K562 (cell line): ENCODE measurements around the gene EWSR1. TPM values are rescaled to one million over a fixed set of nuclear protein-coding genes. Genes with fewer than 3 reads are reported as not detected.

ENCODE experiments used
- ARID1B ChIP-seq: fragments of 450-650 bp; IDR thresholded peaks from 2 replicates; pipeline ENCODE4 v1.6.1; 2016; ENCODE audit warnings: antibody characterized with exemption, mild to moderate bottlenecking, inconsistent platforms
- CREBBP ChIP-seq: IDR thresholded peaks from one replicate; pipeline ENCODE4 v1.6.1; 2012; ENCODE audit warnings: low read depth, mild to moderate bottlenecking, control low read depth, inconsistent platforms, low read length
- ETV5 ChIP-seq: sonication (generic); formaldehyde crosslinking; IDR thresholded peaks from 2 replicates; pipeline ENCODE4 v1.4.0; 2020; ENCODE audit warnings: low read depth, mild to moderate bottlenecking, missing genetic modification reagents
- L3MBTL2 ChIP-seq: fragments of 450-650 bp; IDR thresholded peaks from 2 replicates; pipeline ENCODE4 v1.6.1; 2016; ENCODE audit warnings: mild to moderate bottlenecking, moderate library complexity
- MYC ChIP-seq, 2 experiments: fragments of 250-450 bp in 1 of 2; sonication (Bioruptor Pico) in 1 of 2; IDR thresholded peaks; 2 replicates each; pipeline versions ENCODE4 v1.5.1 to v1.6.1; 2012 to 2021; ENCODE audit warnings: low read depth in 2 of 2, borderline replicate concordance in 1 of 2, improper control_type of control experiment in 1 of 2, low read length in 1 of 2, mild to moderate bottlenecking in 1 of 2, moderate library complexity in 1 of 2
- NKRF ChIP-seq: fragments of 450-650 bp; IDR thresholded peaks from 2 replicates; pipeline ENCODE4 v1.6.1; 2016; ENCODE audit warnings: borderline replicate concordance
- NONO ChIP-seq, 2 experiments: fragments of 200-400 bp in 1 of 2; fragments of 450-650 bp in 1 of 2; formaldehyde crosslinking in 1 of 2; IDR thresholded peaks; 2 replicates each; pipeline ENCODE4 v1.6.1; 2017; ENCODE audit warnings: low read depth in 2 of 2, mild to moderate bottlenecking in 2 of 2, moderate library complexity in 2 of 2, low read length in 1 of 2
- PRDM10 ChIP-seq: fragments of 450-650 bp; IDR thresholded peaks from 2 replicates; pipeline ENCODE4 v1.6.1; 2018; ENCODE audit not compliant: partially characterized antibody
- RREB1 ChIP-seq: fragments of 250-450 bp; sonication (Bioruptor Pico); IDR thresholded peaks from 2 replicates; pipeline ENCODE4 v1.4.0; 2020
- SOX6 ChIP-seq: fragments of 450-650 bp; IDR thresholded peaks from 2 replicates; pipeline ENCODE4 v1.6.1; 2014; ENCODE audit warnings: mild to moderate bottlenecking
- ZC3H8 ChIP-seq: fragments of 450-650 bp; IDR thresholded peaks from 2 replicates; pipeline ENCODE4 v1.6.1; 2017
- ZNF175 ChIP-seq: fragments of 200-800 bp; sonication (Bioruptor generic); IDR thresholded peaks from 2 replicates; pipeline ENCODE4 v1.6.1; 2016; ENCODE audit warnings: low read depth, mild to moderate bottlenecking, missing genetic modification characterization, missing compliant biosample characterization
- polyA plus RNA-seq, 8 experiments: library from polyadenylated mRNA; depleted of rRNA in 4 of 8; stranded (reverse) in 5 of 8; unstranded in 3 of 8; fragments of >200 nt; fragmentation: Nextera tagmentation in 2 of 8; fragmentation: Illumina TruSeq in 1 of 8; extraction: Ambion mirVana in 2 of 8; extraction: Trizol in 1 of 8; gene quantifications; 2 replicates each; pipeline versions ENCODE4 v1.2.1 to v1.2.3, GENCODE V29; 2011 to 2014; ENCODE audit warnings: inconsistent platforms in 1 of 8, missing spikeins in 1 of 8
- total RNA-seq, 7 experiments: library from RNA; depleted of rRNA in 6 of 7; stranded (reverse); fragments of >200 nt in 6 of 7; fragmentation: Illumina TruSeq in 2 of 7; extraction: Trizol in 2 of 7; gene quantifications; 2 replicates each; pipeline versions ENCODE4 v1.2.1 to v1.2.3, GENCODE V29; 2011 to 2021; ENCODE audit warnings: low replicate concordance in 1 of 7
- TF ChIP-seq, protein P1 (sequence below): conservative IDR thresholded peaks from 2 replicates; pipeline ENCODE4 v1.6.1; 2011; ENCODE audit warnings: low read depth, mild to moderate bottlenecking, low read length; ENCODE audit not compliant: control insufficient read depth

EWSR1 gene
- total and polyA plus RNA-seq, 9 of the 15 experiments (the other 6 are each of a cell fraction or from before 2014, with no cell fraction given), result 83.3 to 450 (median 239) TPM

DNA sequence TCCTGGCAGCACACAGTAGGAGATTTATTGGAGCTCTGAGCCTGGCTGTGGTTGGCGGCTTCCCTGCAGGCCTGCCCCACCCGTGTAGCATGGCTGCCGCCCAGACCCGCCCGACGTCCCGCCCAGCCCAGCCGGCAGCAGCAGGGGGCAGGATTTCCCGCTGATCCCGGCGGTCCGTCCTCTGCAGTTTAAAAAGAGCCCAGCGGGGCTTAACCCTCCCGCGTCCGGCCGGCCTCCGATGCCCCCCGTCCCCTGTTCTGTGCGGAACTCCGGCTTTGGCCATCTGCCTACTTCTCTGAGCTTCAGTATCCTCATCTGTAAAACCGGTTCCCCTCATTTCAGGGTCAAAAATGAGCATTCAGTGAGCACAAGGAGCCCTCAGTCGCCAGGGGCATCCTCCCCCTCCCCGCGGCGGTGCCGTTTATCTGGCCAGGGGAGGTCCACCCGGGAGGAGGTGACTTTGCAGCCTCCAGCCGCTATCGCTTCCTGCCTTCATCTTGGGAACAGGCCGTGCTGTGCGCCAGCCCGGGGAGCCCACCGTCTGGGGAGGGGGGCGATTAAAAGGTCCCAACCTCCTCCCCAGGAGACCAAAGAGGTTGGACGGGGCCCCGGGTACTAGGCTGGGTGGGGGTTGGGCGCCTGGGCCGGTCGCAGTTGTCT is 38.2 kb downstream of the EWSR1 start, which contains the start of gene GAS2L1 (continued):
- TF ChIP-seq, protein P1, sequence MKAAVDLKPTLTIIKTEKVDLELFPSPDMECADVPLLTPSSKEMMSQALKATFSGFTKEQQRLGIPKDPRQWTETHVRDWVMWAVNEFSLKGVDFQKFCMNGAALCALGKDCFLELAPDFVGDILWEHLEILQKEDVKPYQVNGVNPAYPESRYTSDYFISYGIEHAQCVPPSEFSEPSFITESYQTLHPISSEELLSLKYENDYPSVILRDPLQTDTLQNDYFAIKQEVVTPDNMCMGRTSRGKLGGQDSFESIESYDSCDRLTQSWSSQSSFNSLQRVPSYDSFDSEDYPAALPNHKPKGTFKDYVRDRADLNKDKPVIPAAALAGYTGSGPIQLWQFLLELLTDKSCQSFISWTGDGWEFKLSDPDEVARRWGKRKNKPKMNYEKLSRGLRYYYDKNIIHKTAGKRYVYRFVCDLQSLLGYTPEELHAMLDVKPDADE, result no peak
- TF ChIP-seq ARID1B, result peak; percentile 61
- TF ChIP-seq CREBBP, result no peak
- TF ChIP-seq ETV5 (CRISPR knock-in tag), result 0 out of 2 replicates have a peak, but pooled peaks have one; percentile 17
- TF ChIP-seq RREB1, result 0 out of 2 replicates have a peak, but pooled peaks have one; percentile 14
- 0 out of 2 replicates have a peak, but pooled peaks have one; percentile 49 for TF ChIP-seq MYC (IDR thresholded peaks at IDR 0.05; ENCODE audit: low read depth, low read length)
- TF ChIP-seq MYC (CRISPR knock-in tag; IDR thresholded peaks at IDR 0.05; ENCODE audit: borderline replicate concordance, low read depth), result peak; percentile 30; the same call in 1 of the 2 replicates
- TF ChIP-seq L3MBTL2, result peak; percentile 59; the same call in 1 of the 2 replicates
- TF ChIP-seq NKRF, result peak; percentile 45; the same call in 1 of the 2 replicates
- TF ChIP-seq PRDM10, result peak; percentile 85
- TF ChIP-seq ZNF175, result no peak
- TF ChIP-seq SOX6, result peak; percentile 32; the same call in 1 of the 2 replicates
- TF ChIP-seq NONO (IDR thresholded peaks at IDR 0.05; ENCODE audit: low read depth in 2 of 2, low read length in 1 of 2), result peak in 1 of 2 experiments; percentile 5; a peak in 1 of 4 replicates
- no peak for TF ChIP-seq ZC3H8
